HG02870 (cell line): ENCODE measurements around the gene PACSIN2.

Experiments
- ATAC-seq: cut with Tn5 transposase; IDR thresholded peaks from one replicate; pipeline ENCODE4 v1.9.1; 2021; ENCODE audit warnings: mild to moderate bottlenecking, moderate library complexity; ENCODE audit not compliant: unreplicated experiment

PACSIN2 gene

GRCh38 chr22:42868751-42869251, 146.1 kb downstream of the PACSIN2 start:
- no peak for ATAC-seq

- no peak for ATAC-seq
Observed at GRCh38 chr22:42866100-42866499, 148.8 kb downstream of the PACSIN2 start.

- ATAC-seq = no peak
Observed at GRCh38 chr22:42865536-42865935, 149.4 kb downstream of the PACSIN2 start.

GRCh38 chr22:42863349-42863961, 151.5 kb downstream of the PACSIN2 start:
- ATAC-seq = no peak

- ATAC-seq = no peak
Observed at GRCh38 chr22:42862045-42862734, 152.8 kb downstream of the PACSIN2 start.

GRCh38 chr22:42860968-42861367, 154.0 kb downstream of the PACSIN2 start:
- ATAC-seq = no peak

GRCh38 chr22:42857845-42858481, 157.0 kb downstream of the PACSIN2 start:
- ATAC-seq = no peak

- peak; percentile 68 for ATAC-seq
Observed at GRCh38 chr22:42856865-42857704, 157.9 kb downstream of the PACSIN2 start, which contains the start of gene ARFGAP3. Gene ARFGAP3, minus strand, starts transcription at chr22:42857273. Its CDS starts 91 bp downstream, at chr22:42857182.

GRCh38 chr22:42856179-42856864, 158.6 kb downstream of the PACSIN2 start:
- peak; percentile 19 for ATAC-seq

GRCh38 chr22:42855721-42856120, 159.2 kb downstream of the PACSIN2 start:
- no peak for ATAC-seq

GRCh38 chr22:42855211-42855610, 159.7 kb downstream of the PACSIN2 start:
- ATAC-seq = no peak

GRCh38 chr22:42848941-42849550, 165.9 kb downstream of the PACSIN2 start:
- ATAC-seq = no peak

- ATAC-seq = no peak
Observed at GRCh38 chr22:42847110-42847509, 167.8 kb downstream of the PACSIN2 start.

GRCh38 chr22:42844756-42845155, 170.2 kb downstream of the PACSIN2 start:
- no peak for ATAC-seq

- no peak for ATAC-seq
Observed at GRCh38 chr22:42842658-42843370, 172.1 kb downstream of the PACSIN2 start.

- ATAC-seq = no peak
Observed at GRCh38 chr22:42841444-42841843, 173.5 kb downstream of the PACSIN2 start.

- no peak for ATAC-seq
Observed at GRCh38 chr22:42837556-42837955, 177.4 kb downstream of the PACSIN2 start.

GRCh38 chr22:42836026-42836425, 178.9 kb downstream of the PACSIN2 start:
- ATAC-seq = no peak
